Stimulated activated CD8-positive, alpha-beta memory T cell treated with anti-CD3 and anti-CD28 coated beads, Interleukin-2, amount 100 ng/mL, for 48 hours (primary cell): ENCODE measurements around the gene CCDC146.
"Not testable (repeated sequence)": the region's sequence is repeated elsewhere in the genome, so short reads cannot be mapped to it uniquely, and the experiment has no call there.

Experiments used
- DNase-seq, 2 donors: peaks; one replicate each; pipeline ENCODE4 v3.0.0-alpha.2; 2020; ENCODE audit warnings: low read depth in 2 of 2

CCDC146 gene

GRCh38 chr7:77244222-77244934, 122.0 kb downstream of the CCDC146 start:
- no peak for DNase-seq

DNA sequence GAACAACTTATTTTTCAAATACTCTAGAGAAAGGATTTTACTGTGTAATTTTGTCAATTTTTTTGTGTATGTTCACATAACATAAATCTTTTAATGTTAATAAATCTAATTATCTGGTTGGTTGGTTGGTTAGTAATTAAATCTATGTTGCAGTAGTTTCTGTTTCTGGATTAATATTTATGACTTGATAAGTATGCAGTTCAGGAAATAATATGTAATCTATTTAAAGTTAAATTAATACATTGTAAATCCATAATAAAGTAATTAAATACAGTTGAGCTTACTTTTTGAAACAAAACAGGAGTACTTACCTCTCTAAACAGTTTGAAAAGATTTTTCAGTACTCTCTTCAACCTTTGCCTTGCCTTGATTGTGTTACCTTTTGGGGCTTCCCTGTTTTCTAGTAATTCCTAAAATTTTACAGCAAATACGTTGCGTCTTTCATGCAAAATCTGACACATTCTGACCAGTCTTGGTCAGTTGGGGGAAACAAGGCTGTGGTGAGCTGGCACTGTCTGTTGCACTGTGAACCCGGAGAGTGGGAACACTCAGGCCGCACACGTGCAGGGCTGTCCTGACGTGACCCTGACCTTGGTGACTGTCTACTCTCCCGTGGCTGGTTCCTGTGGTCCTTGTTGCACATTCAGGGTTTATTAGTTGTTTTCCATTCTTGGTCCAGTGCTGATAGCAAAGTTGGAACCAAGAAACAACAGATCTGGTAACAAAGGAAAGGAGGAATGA, 122.8 kb downstream of the CCDC146 start:
- DNase-seq = no peak

GRCh38 chr7:77246026-77246640, 123.7 kb downstream of the CCDC146 start:
- DNase-seq = no peak

GRCh38 chr7:77247206-77247850, 124.9 kb downstream of the CCDC146 start:
- DNase-seq = peak; percentile 81 to 88

GRCh38 chr7:77248154-77248553, 125.7 kb downstream of the CCDC146 start:
- DNase-seq = no peak

GRCh38 chr7:77252506-77252905, 130.1 kb downstream of the CCDC146 start:
- no peak for DNase-seq

GRCh38 chr7:77253151-77253550, 130.7 kb downstream of the CCDC146 start:
- no peak for DNase-seq

GRCh38 chr7:77254429-77254828, 132.0 kb downstream of the CCDC146 start:
- no peak for DNase-seq

DNA sequence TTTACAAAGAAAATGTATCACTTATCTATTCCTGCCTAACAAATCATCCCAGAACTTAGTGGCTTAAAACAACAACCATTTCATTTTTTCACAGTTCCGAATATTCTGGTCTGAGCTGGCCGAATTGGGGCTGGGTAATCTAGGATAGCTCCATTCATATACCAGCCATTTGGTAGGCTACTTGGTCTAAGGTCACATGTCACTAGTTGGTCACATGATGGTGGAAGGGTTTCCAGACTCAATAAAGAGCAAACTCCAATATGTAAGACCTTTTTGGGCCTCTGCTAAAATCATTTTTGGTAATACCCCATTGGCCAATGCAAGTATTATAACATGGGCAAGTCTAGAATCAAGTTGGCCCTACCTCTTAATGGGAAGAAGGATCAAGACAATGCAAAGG, 132.5 kb downstream of the CCDC146 start:
- no peak for DNase-seq

DNA sequence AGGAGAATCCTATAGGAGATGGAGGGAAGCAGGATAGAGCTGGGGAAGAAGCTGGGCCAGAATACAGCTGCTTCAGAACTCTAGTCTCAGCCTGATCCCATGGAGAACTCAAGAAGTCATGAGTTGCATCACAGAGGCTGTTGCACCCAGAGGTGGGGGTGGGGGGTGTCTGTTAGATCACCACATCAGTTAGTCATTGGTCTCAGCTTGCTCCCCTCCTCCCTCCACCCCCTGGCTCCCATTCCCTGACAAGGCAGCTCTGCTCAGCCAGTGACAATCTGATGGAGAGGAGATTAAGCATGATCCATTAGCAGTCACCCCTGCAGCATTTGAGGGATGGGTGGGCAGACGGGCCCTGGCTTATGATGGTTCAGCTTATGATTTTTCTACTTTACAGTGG, 135.6 kb downstream of the CCDC146 start:
- DNase-seq = no peak

DNA sequence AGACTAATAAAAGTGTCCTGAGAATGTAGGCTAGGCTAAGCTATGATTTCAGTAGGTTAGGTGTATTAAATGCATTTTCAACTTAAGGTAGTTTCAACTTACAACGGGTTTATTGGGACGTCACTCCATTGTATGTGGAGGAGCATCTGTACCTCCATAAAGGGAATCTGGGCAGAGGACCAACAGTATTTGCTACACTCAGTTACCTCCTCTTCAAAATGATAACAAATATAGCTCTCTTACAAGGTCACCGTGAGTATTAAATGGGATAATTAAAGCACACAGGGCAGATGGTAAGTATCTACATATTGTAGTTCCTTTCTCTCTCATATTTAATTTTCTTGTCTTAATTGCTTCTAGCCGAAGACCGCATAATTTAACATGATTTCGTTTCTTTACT, 136.2 kb downstream of the CCDC146 start:
- no peak for DNase-seq

- no peak for DNase-seq
Measured at GRCh38 chr7:77262316-77262715, 139.9 kb downstream of the CCDC146 start.

DNA sequence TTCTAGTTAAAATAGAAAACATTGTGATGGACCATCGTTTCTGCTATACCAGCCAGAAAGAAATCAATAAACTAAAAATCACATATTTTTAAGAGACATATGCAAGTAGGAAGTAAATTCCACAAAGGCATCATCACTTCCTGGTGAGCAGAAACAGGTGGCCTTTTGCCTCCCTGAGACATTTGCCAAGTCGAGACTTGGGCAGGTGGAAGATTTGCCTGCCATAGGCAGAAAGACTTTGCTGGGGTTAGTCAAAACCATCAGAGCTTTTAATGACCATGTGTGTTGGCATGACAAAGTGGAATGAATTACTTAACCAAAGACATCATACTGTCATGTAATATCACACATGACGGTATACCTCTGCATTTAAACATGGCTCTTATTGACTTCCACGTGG, 143.3 kb downstream of the CCDC146 start:
- DNase-seq = no peak

DNA sequence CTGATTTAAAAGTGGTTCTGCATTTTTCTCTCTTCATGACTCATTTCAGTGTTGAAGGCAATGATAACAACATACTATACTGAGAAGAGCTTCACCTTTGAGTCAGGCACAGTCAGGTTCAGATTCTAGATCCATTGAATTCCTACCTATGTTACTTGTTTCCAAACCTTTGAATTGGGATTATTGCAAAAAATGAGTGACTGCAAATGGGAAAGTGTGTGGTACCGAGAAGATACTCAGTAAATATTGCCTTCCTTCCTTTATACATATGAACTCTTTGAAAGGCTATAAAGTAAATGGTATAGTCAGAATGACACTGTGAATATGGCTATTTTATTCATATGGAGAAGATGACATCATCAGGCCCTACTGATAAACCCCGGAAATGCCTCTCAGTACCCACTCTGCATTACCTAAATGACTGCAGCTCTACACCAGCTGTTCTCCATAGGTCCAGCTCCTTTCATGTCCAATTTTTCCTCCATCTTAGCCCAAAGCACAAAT, 143.9 kb downstream of the CCDC146 start:
- no peak for DNase-seq

- DNase-seq = no peak
Measured at GRCh38 chr7:77269360-77270093, 147.1 kb downstream of the CCDC146 start.

DNA sequence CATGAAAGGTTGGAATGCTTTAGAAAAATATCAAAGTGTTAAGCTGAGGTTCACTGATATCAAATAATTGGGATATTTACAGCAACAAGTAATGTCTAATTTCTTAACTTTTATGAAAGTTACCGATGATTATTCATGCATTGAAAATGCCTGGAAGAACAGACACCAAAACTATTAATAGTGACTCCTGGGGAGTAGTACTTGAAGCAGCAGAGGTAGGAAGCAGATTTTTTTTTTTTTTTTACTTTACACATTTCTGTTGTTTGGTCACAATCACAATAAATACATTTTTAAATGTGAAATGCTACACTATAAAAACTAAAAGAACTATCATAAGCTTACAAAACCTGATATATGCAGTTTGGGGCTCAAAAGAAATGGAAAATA, 147.7 kb downstream of the CCDC146 start:
- no peak for DNase-seq

DNA sequence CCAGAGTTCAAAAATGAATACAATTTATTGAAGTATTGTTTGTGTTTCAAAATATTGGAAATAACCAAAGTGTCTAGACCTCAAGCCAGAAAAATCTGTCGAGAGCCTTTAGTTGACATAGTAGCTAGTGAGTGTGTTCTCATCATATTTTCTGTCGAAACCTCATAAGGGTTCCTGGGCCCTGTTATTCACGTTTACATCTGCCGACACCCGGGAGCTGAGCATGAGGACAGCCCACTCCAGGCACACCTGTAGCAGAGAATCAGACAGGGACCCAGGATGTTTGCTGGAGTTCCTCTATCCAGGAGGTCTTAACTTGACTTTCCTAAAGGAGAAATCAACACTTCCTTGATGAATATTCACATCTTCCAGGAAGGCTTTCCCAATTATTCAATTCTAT, 149.4 kb downstream of the CCDC146 start:
- no peak for DNase-seq

- not testable (repeated sequence) for DNase-seq
Measured at GRCh38 chr7:77275663-77276062, 153.2 kb downstream of the CCDC146 start.

DNA sequence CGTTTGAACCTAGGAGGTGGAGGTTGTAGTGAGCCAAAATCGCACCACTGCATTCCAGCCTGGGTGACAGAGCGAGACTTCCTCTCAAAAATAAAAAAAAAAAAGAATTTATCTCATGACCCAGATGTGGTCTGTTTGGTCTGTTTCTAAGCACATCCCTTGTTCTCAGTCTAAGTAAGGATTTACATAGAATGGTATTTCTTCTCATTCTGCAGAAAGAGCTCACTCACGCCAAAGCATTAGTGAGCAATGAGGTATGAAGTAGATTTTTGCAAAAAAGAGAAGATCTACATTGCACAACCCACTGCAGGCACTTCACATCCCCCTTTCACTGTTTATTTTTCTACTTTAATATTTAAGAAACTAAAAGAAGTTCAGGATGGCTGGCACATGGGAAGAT, 153.7 kb downstream of the CCDC146 start:
- DNase-seq = no peak

DNA sequence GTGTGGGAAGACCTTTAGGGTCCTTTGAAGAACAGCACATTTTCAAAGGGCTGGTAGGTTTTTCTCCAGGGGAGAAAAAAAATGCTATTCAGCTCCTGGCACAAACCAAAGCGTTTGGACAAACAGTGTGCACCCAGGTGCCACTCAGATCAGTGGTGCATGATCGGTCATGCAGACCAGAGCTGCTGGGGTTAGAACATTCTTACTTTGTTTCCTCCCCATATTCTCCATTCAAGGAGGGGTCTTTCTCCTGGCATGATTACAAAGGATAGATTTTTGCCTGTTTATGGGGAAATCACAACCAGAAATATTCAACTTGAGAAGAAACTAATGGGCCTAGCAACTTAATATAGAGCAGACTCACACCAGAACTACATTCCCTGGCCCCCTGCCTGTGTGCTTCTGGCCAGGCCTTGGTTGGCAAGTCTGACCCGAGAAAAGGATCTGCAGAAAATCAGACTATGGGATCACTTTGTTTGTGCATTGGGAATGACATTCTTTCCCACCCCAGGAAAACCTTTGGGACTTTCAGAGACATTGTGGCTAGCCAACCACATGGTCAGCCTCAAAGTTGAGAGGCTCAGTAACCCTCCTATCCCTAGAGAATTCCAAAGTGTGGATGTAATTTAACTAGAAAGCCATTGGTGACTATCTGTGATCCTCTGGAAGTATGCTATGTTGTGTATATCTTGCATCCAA, 159.5 kb downstream of the CCDC146 start:
- no peak for DNase-seq

DNA sequence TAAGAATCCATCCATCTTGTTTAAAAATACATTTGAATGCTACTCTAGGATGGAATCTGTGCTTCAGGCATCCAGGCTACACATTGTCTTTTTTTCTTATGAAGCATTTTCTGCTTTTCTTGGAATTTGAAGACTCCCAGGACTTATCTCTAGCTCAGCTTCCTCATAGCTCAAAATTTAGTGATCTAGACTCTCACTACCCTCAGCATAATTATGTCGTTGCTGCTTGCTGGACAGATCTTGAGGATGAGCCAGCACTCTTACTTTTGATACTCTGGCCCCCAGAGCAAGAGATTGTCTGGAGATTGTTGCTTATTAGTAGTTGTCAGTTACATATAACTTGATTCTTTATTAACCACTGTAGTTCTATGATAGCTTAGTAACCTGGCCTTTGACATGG, 160.5 kb downstream of the CCDC146 start:
- DNase-seq = no peak
